Neuronal stem cell (in vitro differentiated cells): ENCODE measurements around the gene ZDHHC11.
"Not testable (repeated sequence)": the region's sequence is repeated elsewhere in the genome, so short reads cannot be mapped to it uniquely, and the experiment has no call there.

Experiments
- DNase-seq: peaks from one replicate; pipeline ENCODE4 v3.0.0-alpha.2; 2013; ENCODE audit warnings: low spot score
- H2AFZ ChIP-seq: one replicate; pipeline ENCODE4 v1.6.1; 2013; ENCODE audit warnings: mild to moderate bottlenecking, low read length, inconsistent platforms
- H2AK5ac ChIP-seq: 2 replicates; pipeline ENCODE4 v1.6.1; 2013; ENCODE audit warnings: low read depth, mild to moderate bottlenecking, inconsistent platforms, low read length, moderate library complexity, mixed read lengths
- H2BK120ac ChIP-seq: 2 replicates; pipeline ENCODE4 v1.6.1; 2013; ENCODE audit warnings: low read depth, mild to moderate bottlenecking, inconsistent platforms, low read length, moderate library complexity, mixed read lengths
- H2BK12ac ChIP-seq: one replicate; pipeline ENCODE4 v1.6.1; 2013; ENCODE audit warnings: low read length, inconsistent platforms
- H2BK15ac ChIP-seq: 2 replicates; pipeline ENCODE4 v1.6.1; 2013; ENCODE audit warnings: mild to moderate bottlenecking, low read length, inconsistent platforms, mixed read lengths
- H2BK5ac ChIP-seq: one replicate; pipeline ENCODE4 v1.6.1; 2013; ENCODE audit warnings: inconsistent platforms, mild to moderate bottlenecking, low read length, moderate library complexity
- H3K14ac ChIP-seq: one replicate; pipeline ENCODE4 v1.6.1; 2013; ENCODE audit warnings: low read length, inconsistent platforms
- H3K18ac ChIP-seq: 2 replicates; pipeline ENCODE4 v1.6.1; 2013; ENCODE audit warnings: low read length, inconsistent platforms
- H3K23ac ChIP-seq: 2 replicates; pipeline ENCODE4 v1.6.1; 2013; ENCODE audit warnings: low read depth, mild to moderate bottlenecking, mixed read lengths, low read length, inconsistent platforms; ENCODE audit not compliant: poor library complexity
- H3K27ac ChIP-seq: replicated peaks from 3 replicates; pipeline ENCODE4 v1.5.1; 2013; ENCODE audit warnings: low read length, inconsistent platforms
- H3K27me3 ChIP-seq, 3 experiments: 2 replicates each; pipeline ENCODE4 v1.6.1; 2013; ENCODE audit warnings: low read length in 3 of 3, mild to moderate bottlenecking in 2 of 3, inconsistent platforms in 1 of 3, low read depth in 1 of 3, mixed read lengths in 1 of 3, moderate library complexity in 1 of 3; ENCODE audit not compliant: control insufficient read depth in 3 of 3, insufficient read depth in 3 of 3
- H3K36me3 ChIP-seq, 2 donors: replicated peaks in 1 of 2; 2 replicates each; pipeline ENCODE4 v1.6.1; 2013; ENCODE audit warnings: low read length in 2 of 2; ENCODE audit not compliant: control insufficient read depth in 2 of 2, insufficient read depth in 2 of 2
- H3K4ac ChIP-seq: 2 replicates; pipeline ENCODE4 v1.6.1; 2013; ENCODE audit warnings: inconsistent platforms, mild to moderate bottlenecking, low read length, moderate library complexity
- H3K4me1 ChIP-seq, 2 donors: 1 replicate in 1 of 2; 2 replicates in 1 of 2; pipeline ENCODE4 v1.6.1; 2013; ENCODE audit warnings: low read length in 2 of 2, low read depth in 1 of 2; ENCODE audit not compliant: control insufficient read depth in 2 of 2, insufficient read depth in 1 of 2
- H3K4me2 ChIP-seq: one replicate; pipeline ENCODE4 v1.6.1; 2013; ENCODE audit warnings: mild to moderate bottlenecking, low read length, inconsistent platforms; ENCODE audit not compliant: insufficient read depth, poor library complexity, severe bottlenecking
- H3K4me3 ChIP-seq, 2 donors: 2 replicates each; pipeline ENCODE4 v1.5.1; 2013; ENCODE audit warnings: low read length in 2 of 2, mild to moderate bottlenecking in 2 of 2, inconsistent platforms in 1 of 2, moderate library complexity in 1 of 2
- H3K79me1 ChIP-seq: one replicate; pipeline ENCODE4 v1.6.1; 2013; ENCODE audit warnings: low read depth, mild to moderate bottlenecking, inconsistent platforms, low read length, moderate library complexity
- H3K9ac ChIP-seq: one replicate; pipeline ENCODE4 v1.6.1; 2013; ENCODE audit warnings: mild to moderate bottlenecking, low read depth, low read length, inconsistent platforms; ENCODE audit not compliant: poor library complexity
- H3K9me3 ChIP-seq, 2 donors: replicated peaks in 1 of 2; 2 replicates each; pipeline versions ENCODE3 to v1.6.1; 2013; ENCODE audit warnings: low read length in 2 of 2, mild to moderate bottlenecking in 2 of 2, inconsistent platforms in 1 of 2, low read depth in 1 of 2, mixed read lengths in 1 of 2, moderate library complexity in 1 of 2; ENCODE audit not compliant: control insufficient read depth in 2 of 2, insufficient read depth in 1 of 2
- H4K8ac ChIP-seq: one replicate; pipeline ENCODE4 v1.6.1; 2013; ENCODE audit warnings: low read depth, mild to moderate bottlenecking, inconsistent platforms, low read length, moderate library complexity
- H4K91ac ChIP-seq: one replicate; pipeline ENCODE4 v1.6.1; 2013; ENCODE audit warnings: low read length, low read depth, mild to moderate bottlenecking, inconsistent platforms; ENCODE audit not compliant: poor library complexity
- WGBS, 2 donors: extraction: QIAGEN DNeasy Blood & Tissue Kit; methylation state at CpG; one replicate each; pipeline ENCODE4 v1.1.7; 2013; ENCODE audit warnings: missing lambda C conversion rate in 2 of 2, mixed read lengths in 1 of 2; ENCODE audit not compliant: insufficient read length in 2 of 2, insufficient replicate concordance in 1 of 2; ENCODE audit errors: extremely low coverage in 2 of 2; 5-methylcytosine and 5-hydroxymethylcytosine counted together

ZDHHC11 gene

DNA sequence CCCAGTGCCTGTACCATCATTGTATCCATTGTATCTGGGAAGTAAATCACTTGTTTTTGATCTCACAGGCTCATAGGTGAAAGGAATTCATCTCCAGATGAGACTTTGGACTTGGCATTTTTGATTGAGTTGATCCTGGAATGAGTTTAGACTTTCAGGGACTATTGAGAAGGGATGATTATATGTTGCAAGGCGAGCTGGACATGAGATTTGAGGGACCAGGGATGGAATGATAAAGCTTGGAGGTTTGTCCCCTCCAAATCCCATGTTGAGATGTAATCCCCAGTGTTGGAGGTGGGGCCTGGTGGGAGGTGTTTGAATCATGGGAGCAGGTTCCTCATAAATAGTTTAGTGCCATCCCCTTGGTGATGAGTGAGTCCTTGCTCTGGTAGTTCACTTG, 55.8 kb downstream of the ZDHHC11 start:
- no CpG with 5 or more reads among the region's 1 CpG for WGBS, 2 donors
- H3K23ac ChIP-seq, H3K18ac ChIP-seq, H3K14ac ChIP-seq, H2BK120ac ChIP-seq, H3K27me3 ChIP-seq, H3K27ac ChIP-seq, H2BK5ac ChIP-seq, H3K4me3 ChIP-seq, H3K4me1 ChIP-seq, H3K4ac ChIP-seq, H3K79me1 ChIP-seq, DNase-seq, H4K91ac ChIP-seq, H3K9ac ChIP-seq, H3K4me2 ChIP-seq, H3K36me3 ChIP-seq, H2AK5ac ChIP-seq, H2BK15ac ChIP-seq, H2AFZ ChIP-seq, H4K8ac ChIP-seq, H2BK12ac ChIP-seq: not testable (repeated sequence)
- H3K9me3 ChIP-seq, result peaks cover 3 to 29% of the 10 kb centered on the region in 2 donors

DNA sequence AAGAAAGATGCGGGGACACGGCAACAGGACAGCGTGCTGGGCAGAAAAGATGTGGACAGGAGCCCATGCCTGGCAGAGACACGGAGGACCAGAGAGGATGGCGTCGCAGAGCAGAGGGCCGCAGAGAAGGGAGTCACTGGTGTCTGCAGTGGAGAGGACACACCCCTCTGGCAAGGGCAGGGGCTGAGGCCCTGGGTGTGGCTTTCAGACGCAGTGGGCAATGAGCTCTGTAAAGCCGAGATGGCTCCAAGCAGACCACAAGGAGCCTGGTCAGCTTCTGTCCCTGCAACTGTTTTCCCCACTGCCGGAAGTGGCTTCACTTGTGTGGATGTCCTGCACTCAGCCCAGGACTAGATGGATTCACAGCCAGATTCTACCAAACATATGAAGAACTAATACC, 62.1 kb downstream of the ZDHHC11 start:
- not testable (repeated sequence) for H3K23ac ChIP-seq, H3K4me3 ChIP-seq, H3K36me3 ChIP-seq, H3K79me1 ChIP-seq, H4K91ac ChIP-seq, H3K18ac ChIP-seq, H3K9ac ChIP-seq, H2BK12ac ChIP-seq, H4K8ac ChIP-seq, H3K4ac ChIP-seq, H2BK120ac ChIP-seq, H2AK5ac ChIP-seq, H3K4me1 ChIP-seq, H3K27ac ChIP-seq, H3K4me2 ChIP-seq, H2AFZ ChIP-seq, H2BK15ac ChIP-seq, H3K14ac ChIP-seq, H2BK5ac ChIP-seq, DNase-seq
- peaks cover 0 to 15% (median 6%) of the 10 kb centered on the region in 3 experiments for H3K27me3 ChIP-seq
- WGBS, 2 donors, result no CpG with 5 or more reads among the region's 10 CpGs
- H3K9me3 ChIP-seq, result peaks cover 7 to 31% of the 10 kb centered on the region in 2 donors

- no CpG with 5 or more reads among the region's 6 CpGs for WGBS, 2 donors
- H3K4me2 ChIP-seq, H3K27ac ChIP-seq, H3K4me1 ChIP-seq, H2BK15ac ChIP-seq, H4K91ac ChIP-seq, H3K14ac ChIP-seq, H4K8ac ChIP-seq, H2BK5ac ChIP-seq, H3K36me3 ChIP-seq, H3K4me3 ChIP-seq, H2BK12ac ChIP-seq, H3K23ac ChIP-seq, H2AK5ac ChIP-seq, H3K18ac ChIP-seq, H3K79me1 ChIP-seq, DNase-seq, H3K4ac ChIP-seq, H2AFZ ChIP-seq, H3K9ac ChIP-seq, H2BK120ac ChIP-seq: not testable (repeated sequence)
- Histone ChIP-seq H3K27me3 (peaks cover 0 to 17% (median 6%) of the 10 kb centered on the region in 3 experiments), H3K9me3 (peaks cover 7 to 25% of the 10 kb centered on the region in 2 donors)
These were observed 62.9 kb downstream of the ZDHHC11 start for GRCh38 chr5:787857-788233.

DNA sequence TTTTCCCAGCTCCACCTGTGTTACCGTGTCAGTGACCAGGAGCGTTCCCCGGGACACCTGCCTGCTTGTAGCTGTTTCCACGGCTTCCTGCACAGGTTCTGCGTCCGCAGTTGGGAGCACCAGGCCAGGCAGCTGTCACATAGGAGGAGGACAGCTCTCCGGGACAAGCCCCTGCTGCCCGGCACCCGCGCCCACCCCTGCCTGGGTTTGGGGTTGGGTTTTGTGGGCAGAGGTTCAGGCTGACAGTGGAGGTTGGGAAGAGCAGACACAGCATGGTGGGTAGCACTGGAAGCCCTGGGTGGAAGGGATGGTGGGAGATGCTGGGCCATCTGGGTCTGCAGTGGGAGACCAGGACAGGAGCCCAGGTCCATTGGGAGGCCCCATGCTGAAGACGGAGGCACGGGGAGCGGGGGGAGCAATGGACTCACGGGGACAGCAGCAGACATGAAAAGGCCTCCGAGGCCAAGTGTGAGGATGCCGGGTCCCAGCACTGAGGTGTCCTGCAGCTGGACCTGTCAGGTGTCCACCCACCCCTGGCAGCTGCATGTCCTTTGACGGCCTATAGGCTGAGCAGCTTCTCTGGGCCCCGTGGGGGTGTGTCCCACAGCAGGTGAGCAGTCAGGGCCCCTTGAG, 63.4 kb downstream of the ZDHHC11 start:
- not testable (repeated sequence) for H2BK15ac ChIP-seq, H3K14ac ChIP-seq, H2AFZ ChIP-seq, H3K23ac ChIP-seq, H2BK5ac ChIP-seq, DNase-seq, H3K79me1 ChIP-seq, H3K36me3 ChIP-seq, H2AK5ac ChIP-seq, H3K27ac ChIP-seq, H2BK120ac ChIP-seq, H3K9ac ChIP-seq, H4K8ac ChIP-seq, H3K4me2 ChIP-seq, H3K18ac ChIP-seq, H4K91ac ChIP-seq, H3K4ac ChIP-seq, H3K4me3 ChIP-seq, H2BK12ac ChIP-seq, H3K4me1 ChIP-seq
- no CpG with 5 or more reads among the region's 18 CpGs for WGBS, 2 donors
- Histone ChIP-seq H3K9me3 (peaks cover 7 to 25% of the 10 kb centered on the region in 2 donors), H3K27me3 (peaks cover 0 to 17% (median 6%) of the 10 kb centered on the region in 3 experiments)
